Renal pelvis (tissue), 4 donors: Measurements from ENCODE around the gene CLIP4. TPM values are rescaled to one million over a fixed set of nuclear protein-coding genes. Genes with fewer than 3 reads are reported as not detected.

Experiments used
- DNase-seq: peaks from one replicate; pipeline ENCODE4 v3.0.0-alpha.2; 2013
- polyA plus RNA-seq, 3 donors: library from polyadenylated mRNA; unstranded; fragments of 120-200 nt; gene quantifications; one replicate each; pipeline ENCODE4 v1.2.1, GENCODE V29; 2013; ENCODE audit not compliant: insufficient read length in 3 of 3

CLIP4 gene
- polyA plus RNA-seq, 3 donors, result 12.9 to 27.5 (median 20.2) TPM

DNA sequence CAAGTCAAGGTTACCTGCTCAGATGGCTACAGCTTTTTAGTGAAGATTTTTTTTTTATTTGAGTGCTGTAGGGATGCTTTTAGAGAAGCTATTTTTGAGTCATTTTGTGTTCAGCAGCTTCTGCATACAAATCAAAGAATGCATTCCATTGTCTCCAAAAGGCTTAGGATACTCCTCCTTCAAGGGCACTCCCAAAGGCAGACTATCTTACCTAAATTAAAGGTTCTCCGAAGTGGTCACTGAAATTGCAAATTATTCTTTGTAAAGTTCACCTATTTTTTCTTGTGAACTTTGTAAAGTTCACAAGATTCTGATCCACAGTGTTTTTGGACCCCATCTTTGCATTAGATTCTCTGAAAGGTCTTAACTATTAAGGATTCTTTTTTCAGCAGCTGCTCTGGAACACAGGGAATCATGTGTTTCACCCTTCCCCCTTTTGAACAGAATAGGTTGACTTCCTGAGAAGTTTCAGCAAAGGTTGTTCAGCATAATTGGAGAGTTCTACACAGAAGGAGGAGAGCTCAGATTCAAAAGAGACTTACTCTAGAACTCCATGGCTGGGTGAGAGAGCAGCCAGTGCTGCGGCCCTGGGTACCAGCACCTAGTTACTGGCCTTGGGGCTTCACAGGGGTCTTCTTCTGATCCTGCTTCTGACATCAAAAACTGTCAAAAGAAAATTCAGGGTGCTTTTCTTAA is 14.5 kb downstream of the CLIP4 start:
- DNase-seq, result no peak

DNA sequence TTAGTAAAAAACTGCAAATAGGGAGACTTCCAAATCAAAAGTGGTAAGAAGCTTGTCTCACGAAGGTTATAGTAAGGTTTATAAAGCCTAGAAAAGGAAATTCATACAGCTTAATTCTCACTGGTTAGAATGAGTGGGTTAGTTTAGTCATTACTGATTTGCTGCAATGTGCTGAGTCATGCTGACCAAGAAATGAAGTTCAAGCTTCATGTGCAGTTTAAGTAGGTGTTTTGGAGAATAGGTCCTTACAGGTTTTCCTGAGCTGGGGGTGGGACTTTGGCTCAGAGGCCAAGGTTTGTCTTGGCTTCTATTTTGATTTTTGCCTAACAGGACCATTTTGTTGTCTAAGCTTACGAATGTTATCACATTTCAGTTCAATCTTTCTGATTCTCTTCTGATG is 15.1 kb downstream of the CLIP4 start:
- DNase-seq, result no peak

DNA sequence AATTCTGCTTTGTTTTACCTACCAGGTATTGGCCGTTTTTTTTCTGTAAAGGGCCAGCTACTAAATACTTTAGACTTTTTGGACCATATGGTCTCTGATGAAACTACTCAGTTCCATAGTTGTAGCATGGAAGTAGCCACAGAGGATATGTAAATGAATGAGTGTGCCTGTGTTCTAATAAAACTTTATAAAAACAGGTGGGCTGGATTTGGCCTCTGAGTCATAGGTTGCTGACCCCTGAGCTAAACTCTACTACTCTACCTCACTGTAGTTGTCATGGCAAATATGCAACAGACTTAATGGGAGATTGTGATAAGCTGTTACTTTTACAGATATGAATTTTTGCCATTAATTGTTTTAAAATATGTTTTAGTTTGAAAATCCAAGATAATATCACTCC is 19.7 kb downstream of the CLIP4 start:
- no peak for DNase-seq

DNA sequence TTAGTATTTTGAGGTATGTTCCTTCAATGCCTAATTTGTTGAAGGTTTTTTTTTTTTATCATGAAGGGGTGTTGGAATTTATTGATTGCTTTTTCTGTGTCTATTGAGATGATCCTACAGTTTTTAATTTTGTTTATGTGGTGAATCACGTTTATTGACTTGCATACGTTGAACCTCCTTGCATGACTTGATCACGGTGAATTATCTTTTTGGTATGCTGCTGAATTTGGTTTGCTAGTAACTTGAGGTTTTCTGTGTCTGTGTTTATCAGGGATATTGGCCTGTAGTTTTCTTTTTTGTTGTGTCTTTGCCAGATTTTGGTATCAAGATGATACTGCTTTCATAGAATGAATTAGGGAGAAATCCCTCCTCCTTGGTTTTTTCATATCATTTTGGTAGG is 23.9 kb downstream of the CLIP4 start:
- DNase-seq, result no peak

DNA sequence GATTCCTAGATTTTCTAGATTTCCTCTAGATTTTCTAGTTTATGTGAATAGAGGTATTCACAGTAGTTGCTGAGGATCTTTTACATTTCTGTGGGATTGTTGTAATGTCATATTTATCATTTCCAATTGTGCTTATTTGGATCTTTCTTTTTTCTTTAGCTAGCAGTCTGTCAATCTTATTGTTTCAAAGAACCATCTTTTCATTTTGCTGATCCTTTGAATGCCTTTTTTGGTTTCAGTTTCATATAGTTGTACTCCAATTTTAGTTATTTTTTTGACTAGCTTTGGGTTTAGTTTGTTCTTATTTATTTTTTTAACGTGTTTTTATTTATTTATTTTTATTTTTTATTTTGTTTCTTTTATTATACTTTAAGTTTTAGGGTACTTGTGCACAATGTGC is 24.5 kb downstream of the CLIP4 start:
- DNase-seq, result no peak

DNA sequence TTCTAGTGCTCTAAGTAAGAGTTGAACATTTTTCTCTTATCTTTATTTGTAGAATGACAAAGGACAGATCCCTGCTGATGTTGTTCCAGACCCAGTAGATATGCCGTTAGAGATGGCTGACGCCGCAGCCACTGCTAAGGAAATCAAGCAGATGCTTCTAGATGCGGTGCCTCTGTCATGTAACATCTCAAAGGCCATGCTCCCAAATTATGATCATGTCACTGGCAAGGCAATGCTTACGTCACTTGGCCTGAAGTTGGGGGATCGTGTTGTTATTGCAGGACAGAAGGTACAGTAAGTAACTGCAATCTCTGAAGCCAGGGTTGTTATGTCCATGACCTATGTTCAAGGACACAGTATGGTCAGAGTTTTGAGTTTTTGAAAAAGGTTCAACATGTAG is 28.4 kb downstream of the CLIP4 start:
- DNase-seq, result no peak

DNA sequence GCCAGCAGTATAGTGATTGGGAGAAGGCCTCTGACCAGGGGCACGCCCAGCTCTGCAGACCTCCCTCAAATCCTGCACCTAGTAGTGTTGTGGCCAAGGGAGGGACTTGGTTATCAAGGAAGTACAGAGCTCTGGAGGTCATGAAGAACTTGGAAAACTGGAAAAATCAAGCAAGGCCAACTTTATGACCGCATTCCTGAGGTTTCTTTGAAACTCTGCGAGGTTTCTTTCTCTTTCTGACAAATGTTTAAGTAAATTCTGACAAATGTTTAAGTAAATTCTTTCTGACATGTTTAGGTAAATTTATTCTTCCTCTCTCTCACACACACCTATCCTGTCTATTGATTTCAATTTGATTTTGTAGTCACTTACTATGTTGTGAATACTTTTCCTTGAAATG is 31.0 kb downstream of the CLIP4 start:
- DNase-seq, result no peak

DNA sequence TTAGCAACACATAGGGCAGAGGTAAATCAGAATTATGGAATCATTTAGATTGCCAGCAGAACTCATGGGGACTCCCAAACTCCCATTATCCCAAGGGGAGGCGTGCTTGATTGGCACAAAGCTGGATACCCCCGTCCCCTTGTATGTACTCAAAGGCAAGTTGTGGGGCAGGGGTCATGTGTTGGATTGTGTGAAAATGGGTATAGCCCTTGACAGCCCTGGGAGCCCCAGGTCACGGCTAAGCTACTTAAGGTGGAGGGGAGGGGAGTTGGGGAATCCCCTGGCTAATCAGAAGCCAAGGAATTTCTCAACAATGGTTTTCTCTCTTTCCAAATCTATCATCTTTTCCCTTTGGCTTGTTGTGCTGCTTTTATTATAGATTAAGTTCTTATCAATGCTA is 32.7 kb downstream of the CLIP4 start:
- DNase-seq, result no peak

DNA sequence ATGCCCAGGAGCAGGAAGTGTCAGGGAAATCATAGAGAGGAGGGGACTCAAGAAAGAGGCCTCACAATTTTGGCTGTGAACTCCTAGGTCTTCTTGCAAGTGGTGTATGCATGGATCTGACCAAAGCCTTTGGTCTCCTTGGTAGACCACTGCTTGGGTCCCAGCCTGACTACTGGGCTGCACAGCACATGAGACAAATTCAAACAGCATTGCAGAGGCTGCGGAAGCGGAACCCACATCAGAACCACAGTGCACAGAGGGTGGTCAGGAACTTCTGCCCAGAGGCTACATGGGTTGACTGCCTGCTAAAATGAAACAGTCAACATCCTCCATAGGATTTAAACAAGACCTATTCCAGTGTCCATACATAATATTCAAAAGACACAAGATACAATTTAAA is 39.4 kb downstream of the CLIP4 start:
- DNase-seq, result no peak

DNA sequence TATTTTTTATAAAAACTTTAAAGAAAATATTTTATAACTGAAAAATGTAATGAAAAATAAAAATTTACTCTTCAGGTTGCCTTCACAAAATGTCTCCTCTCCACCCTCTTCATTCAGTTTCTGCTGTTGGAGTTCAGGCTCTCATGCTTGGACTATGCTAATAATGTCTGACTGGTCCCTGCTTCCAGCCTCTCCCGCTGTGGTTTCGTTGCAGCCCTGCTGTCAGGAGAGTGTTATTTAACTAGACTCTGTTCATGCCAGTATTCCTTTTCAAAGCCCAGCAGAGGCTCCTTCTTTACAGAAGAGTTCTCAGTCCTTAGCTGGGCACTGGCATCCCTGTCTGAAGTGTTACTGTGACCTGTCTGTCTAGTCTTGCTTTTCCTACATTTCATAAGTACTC is 40.4 kb downstream of the CLIP4 start:
- DNase-seq, result no peak

DNA sequence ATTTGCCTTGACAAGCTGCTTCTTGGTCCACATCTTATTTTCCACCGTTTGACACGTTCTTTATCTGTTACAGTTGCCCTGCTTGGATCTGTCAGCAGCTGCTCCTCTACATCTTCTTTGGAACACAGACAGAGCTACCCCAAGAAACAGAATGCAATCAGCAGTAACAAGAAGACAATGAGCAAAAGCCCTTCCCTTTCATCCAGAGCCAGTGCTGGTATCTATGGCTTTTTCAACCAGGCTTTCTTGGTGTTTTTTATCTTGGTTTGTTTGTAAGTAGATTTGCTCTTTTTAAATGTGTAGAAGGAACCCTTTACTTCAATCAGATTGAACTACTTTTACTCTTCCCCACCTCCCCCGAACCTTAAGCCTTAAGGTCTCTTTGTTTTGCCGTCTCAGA is 41.9 kb downstream of the CLIP4 start:
- DNase-seq, result no peak

DNA sequence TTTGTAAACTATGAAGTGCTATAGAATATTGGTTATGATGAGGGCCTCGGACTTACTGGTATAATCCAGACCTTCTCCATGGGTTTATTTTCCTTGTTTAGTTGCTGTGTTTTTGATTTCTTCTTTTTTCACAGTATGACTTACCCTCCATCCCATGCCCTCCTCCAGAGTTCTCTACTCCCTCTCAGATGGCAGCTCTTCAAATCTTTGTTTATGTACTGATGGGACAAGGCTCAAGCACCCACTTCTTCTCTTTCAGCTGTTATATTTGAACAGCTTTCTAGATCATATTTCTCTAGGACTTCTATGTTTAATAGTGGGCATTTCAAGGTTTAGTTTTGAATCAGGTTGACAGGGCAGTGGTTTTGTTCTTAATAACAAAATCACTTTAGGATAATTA is 43.9 kb downstream of the CLIP4 start:
- no peak for DNase-seq

DNA sequence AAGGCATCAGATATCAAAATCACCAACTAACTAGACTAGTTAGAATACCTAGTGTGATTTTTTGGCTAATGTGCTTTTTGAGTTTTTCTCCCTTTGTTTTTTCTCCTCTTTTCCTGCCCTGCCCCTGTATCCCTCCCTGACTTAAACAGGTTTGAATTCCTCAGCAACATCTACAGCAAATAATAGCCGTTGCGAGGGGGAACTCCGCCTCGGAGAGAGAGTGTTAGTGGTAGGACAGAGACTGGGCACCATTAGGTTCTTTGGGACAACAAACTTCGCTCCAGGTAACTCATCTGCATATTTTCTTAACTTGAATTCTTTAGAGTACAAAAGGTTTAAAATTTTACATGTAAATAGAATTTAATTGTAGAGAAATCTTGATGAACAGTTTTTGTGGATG is 45.0 kb downstream of the CLIP4 start:
- DNase-seq, result no peak

DNA sequence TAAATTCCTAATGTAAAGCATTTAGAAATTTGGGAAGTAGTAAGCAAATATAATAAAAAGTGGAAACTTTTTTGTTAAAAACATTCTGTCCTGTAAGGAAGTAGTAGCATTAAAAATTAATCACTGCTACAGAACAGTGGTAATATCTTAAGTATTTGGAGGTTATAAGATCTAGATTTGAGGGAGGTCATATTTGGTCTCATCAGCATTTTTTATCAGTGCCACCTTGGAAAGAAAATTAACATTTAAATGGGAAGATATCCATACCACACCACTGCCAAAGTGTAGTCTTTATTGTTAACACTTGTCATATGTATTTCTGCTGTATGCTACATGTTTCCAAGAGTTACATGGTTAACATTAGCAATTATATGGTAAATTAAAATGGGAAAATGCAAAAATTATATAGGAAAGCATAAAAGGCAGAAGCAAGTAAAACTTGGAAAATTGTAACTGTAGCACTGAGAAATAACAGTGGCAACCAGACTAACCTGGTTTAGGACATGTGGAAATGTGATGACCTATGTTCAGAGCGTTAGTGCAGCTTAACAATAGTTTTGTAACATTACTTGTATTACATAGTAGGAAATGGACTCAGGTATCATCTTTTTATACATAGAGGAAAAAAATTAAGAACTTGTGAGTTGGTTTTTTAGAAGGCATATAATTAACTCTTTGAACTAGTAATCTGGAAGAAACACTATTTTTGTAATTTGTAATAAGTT is 47.2 kb downstream of the CLIP4 start:
- no peak for DNase-seq

DNA sequence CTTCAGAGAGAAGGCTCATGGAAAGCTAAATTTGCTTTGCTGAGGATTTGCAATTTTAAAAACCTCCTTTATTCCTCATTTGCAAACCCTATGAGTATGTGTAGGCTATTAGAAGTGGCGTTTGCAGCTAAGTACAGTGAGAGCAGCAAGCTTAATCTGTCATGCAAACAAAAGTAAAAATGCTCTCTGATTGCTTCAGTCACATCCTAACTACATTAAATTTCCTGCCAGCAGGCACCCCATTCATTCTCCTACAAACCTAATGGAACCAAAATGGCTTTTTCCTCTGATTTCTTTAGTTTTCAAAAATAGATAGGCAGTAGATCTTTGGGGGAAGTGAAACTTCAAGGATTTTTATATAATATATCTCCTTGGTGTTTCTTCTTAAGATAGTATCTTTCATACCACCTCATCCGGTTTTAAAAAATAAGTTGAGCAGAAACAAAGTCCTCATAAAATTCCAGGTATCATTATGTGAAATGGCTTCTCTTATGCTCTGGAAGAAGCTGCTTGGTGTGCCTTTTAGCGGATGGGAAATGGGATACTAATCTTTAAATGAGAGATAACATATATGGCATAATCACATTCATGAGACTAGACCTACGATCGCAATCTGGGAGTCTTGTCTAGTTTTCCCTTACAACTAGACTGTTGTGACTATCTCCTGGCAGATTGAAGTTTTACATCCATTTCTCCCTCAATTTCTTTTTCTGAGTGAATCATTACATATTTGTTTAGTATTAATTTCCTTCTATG is 49.1 kb downstream of the CLIP4 start:
- DNase-seq, result no peak

DNA sequence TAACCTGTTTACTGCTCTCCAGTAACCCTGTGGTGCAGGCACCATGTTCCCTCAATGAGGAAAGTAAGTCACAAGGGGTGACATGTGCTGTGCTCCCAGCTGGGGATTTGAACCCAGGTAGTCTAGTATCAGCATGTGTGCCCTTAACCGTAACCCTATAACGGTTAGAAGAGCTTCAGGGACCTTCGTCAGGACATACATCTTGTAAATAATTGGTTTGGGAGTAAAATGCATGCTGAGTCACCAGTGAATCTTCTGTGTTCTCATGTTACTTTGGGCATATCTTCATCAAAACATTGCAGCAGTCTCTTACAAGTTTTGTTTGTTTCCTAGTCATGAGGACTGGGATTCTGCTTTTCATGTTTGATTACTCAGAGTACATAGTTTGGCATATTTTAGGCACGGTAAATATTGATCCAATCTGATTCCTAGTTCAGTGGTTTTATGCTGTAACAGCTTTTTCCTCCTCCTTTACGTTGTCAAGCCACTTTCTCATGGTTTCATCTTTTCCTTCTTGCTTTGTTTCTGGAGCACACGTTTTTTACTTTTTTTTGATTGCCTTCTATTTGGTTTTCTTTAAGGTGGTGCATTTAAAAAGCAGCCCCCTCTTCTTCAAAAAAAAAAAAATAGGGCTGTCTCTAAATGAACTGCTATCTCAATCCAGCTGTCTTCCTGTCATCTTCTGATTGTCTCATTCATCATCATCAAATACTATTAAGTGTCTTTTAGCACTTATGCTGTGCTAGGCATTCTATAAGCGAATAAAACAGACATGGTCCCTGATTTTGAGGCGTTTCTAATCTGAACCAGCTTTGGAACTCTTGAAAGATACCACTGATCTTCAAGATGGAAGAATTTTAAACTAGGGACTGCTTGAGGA is 50.4 kb downstream of the CLIP4 start:
- peak; percentile 27 for DNase-seq

DNA sequence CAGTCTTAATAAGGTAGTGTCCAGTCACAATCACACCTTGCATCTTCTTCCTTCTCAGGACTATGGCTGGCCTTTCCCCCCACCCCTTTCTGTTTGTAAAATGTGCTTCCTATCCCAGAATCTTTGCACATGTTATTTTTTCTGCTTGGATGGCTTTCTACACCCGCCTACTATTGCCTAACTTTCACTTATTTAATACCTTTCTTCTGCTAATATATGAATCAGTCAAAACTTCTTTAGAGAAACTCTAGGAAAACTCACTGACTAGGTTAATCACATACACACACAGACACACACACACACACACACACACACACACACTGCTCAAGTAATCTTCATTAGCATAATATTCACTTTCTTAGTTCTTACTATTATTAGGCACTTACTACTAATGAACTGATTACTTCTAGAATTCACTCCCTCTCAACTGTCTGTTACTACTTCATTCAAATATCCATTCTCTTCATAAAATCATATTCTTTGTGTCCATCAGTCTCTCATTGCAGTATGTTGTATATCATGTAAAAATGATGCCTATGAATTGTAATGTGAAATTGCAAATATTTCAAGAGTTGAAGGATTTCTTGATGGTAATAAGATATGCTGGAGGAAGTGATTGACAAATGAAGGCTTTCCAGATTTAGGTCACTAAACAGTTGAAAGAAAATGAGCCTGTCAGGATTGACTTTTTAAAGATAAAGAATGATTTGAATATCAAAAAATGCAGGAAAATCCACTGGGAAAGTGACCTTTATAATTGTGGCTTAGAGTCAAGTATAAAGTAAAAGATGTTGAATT is 51.2 kb downstream of the CLIP4 start:
- DNase-seq, result no peak

DNA sequence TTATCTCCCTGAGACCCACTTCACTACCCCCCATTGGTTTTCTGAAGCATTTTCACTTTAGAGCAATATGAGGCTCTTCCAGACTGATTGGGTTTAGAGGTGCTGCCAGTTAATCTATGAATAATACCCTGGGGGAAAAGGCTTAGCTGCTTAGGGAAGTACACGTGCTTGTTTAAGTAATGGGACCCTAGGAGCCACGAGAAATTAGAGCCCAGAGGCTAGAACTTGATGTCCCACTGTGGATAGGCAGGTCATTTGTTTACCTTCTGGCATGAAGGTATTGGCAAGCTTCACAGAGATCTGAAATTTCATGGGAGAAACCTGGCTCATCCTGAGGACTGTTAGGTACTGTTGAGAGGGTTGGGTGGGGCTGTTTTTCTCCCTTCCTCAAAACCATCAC is 59.7 kb downstream of the CLIP4 start:
- no peak for DNase-seq

DNA sequence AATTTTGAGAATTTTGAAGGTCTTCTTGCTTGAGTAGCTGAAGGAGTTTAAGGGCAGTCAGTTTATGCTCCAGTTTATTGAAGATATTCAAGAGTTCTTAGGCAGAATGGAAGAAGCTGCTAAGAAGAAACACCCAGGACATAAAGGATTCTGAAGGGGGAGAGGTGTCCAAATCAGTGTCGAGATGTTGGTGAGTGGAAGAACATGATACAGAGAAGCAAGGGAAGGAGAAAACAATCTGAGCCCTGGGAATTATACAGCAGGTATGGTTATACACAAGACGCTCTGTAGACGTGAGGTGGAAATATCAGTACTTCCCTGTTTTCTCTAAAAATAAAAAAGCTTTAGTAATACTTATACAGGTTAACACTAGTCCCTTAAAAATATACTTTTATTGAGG is 60.1 kb downstream of the CLIP4 start:
- DNase-seq, result no peak

DNA sequence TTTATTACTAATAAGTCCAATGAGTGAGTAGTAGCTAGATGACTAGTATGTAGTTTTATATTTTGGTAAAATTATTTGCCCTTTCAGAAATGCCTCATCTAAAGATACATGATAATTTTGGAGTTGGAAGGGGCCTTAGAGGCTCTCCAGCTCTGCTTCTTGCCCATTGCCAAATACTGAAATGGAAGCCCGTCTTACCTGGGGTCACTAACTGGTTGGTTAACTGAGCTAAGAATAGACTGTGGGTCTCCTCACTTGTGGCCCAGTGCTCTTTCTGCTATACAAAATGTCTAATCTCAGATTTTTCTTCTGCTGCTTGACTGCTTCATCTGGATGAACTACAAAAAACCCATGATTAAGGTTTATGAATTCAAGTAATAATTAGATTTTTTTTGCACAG is 67.1 kb downstream of the CLIP4 start:
- DNase-seq, result no peak

DNA sequence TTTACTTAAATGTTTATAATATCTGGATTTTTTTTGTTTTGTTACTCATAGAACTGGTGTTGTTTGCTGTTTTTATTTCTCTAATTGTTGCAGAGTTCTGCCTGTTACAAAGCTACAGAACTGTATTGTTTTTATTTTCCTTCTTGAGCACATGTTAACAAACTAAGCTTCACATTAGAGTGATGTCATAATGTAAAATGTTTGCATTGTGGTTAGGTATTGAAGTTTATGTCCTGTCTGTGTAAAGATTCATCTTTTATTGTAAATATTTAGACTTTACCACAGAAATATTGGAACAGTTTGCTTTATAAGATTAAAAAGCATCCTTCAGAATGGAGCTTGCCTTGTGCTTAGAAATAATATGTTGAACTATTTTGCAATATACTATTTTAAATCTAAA is 67.7 kb downstream of the CLIP4 start:
- no peak for DNase-seq
